ES-I3 (cell line): ENCODE results near the gene MMP7.

Experiments
- H3K36me3 ChIP-seq: 2 replicates; pipeline ENCODE4 v1.6.1; 2013; ENCODE audit warnings: mild to moderate bottlenecking, low read length, control low read depth, moderate library complexity; ENCODE audit not compliant: insufficient read depth
- H3K4me1 ChIP-seq: 2 replicates; pipeline ENCODE4 v1.6.1; 2013; ENCODE audit warnings: mild to moderate bottlenecking, control low read depth, low read length; ENCODE audit not compliant: insufficient read depth
- H3K9ac ChIP-seq: 2 replicates; pipeline ENCODE4 v1.6.1; 2013; ENCODE audit warnings: low read depth, mild to moderate bottlenecking, low read length, moderate library complexity
- H3K9me3 ChIP-seq: 2 replicates; pipeline ENCODE4 v1.6.1; 2013; ENCODE audit warnings: mild to moderate bottlenecking, low read length, moderate library complexity; ENCODE audit not compliant: control insufficient read depth, insufficient read depth

Gene MMP7

DNA sequence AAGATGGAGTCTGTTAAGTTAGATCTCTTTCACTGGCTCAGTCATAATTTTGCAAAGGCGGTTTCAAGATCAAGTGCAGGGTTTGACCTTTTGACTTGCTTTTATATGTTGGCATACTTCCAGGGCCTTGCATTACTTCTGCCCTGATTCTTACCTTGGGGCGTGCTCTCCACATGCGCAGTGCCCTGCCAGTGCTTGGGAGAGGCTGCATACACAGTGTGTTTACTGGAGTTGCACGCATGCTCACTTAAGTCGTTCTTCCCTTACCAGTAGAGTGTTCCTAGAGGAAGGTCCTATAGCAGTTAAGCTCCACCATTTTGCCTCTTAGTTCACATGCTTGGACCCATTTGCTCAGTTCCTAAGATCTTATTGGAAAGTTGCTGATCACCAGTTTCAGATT is 57.0 kb downstream of the MMP7 start:
- Histone ChIP-seq H3K9me3 (no peaks in the 10 kb centered on the region), H3K4me1 (peaks cover 5% of the 10 kb centered on the region; the same call in 1 of the 2 replicates), H3K9ac (no peak overlapping the region), H3K36me3 (no peaks in the 10 kb centered on the region)

DNA sequence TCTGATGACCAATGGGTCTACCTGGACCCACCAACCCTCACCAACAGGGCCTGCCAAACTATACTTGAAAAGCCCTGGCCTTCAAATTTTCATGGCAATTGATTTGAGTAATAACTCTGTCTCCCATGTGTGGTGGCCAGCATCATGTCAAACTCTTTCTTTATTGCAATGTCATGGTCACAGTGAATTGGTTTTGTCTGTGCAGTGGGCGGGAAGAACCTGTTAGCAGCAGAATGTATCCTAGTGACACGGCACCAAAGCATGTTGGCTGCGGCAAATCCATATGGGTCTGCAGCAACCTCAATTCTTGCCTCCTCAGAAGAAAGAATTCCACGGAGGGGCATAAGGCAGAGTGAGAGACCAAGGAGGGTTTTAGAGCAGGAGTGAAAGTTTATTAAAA is 58.4 kb downstream of the MMP7 start:
- Histone ChIP-seq H3K9ac (no peak overlapping the region), H3K9me3 (no peaks in the 10 kb centered on the region), H3K36me3 (no peaks in the 10 kb centered on the region), H3K4me1 (0 out of 2 replicates have a peak, but pooled peaks cover 3% of the 10 kb centered on the region)

DNA sequence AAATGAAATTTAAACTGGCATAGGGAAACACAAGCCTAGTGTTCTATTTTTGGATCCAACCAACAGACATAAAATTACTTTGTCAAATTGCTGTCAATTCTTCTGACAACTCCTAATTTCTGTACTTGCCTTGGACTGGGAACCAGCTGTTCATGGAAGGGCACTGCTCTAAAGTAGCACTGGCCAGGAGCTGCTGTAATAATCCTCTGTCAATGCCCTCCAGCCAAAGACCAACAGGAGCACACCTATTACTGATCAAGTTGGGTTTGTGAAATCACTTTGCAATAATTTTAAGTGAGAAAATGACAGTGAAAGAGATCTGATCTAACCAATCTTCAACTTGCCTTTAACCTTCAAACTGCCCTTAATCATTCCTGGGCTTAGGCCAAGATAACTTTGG is 59.1 kb downstream of the MMP7 start:
- Histone ChIP-seq H3K9ac (no peak overlapping the region), H3K36me3 (no peaks in the 10 kb centered on the region), H3K9me3 (no peaks in the 10 kb centered on the region), H3K4me1 (no peaks in the 10 kb centered on the region)
